H1 (cell line): ENCODE data around the gene SRR. TPM values are rescaled to one million over a fixed set of nuclear protein-coding genes. Genes with fewer than 3 reads are reported as not detected.

Source experiments
- CTCF ChIA-PET: fragments of 300-600 bp; sonication (Branson Sonifier 250); formaldehyde crosslinking; loops from one replicate; lab custom pipeline; 2021; ENCODE audit not compliant: partially characterized antibody; lab: Charles Lee
- POLR2A ChIA-PET: fragments of 300-600 bp; sonication (Branson Sonifier 250); formaldehyde crosslinking; loops from one replicate; lab custom pipeline; 2021; ENCODE audit warnings: inconsistent platforms; ENCODE audit not compliant: partially characterized antibody; lab: Charles Lee
- DNase-seq, 2 experiments: peaks; one replicate each; pipeline versions ENCODE4 v3.0.0 to v3.0.0-alpha.2; 2010 to 2022; ENCODE audit warnings: low spot score in 2 of 2, low read depth in 1 of 2, mixed read lengths in 1 of 2
- FAIRE-seq: peaks from 2 replicates; lab custom pipeline; 2011; peaks lifted over from hg19 to GRCh38; lab: Jason Lieb, UNC
- H2AFZ ChIP-seq: 2 replicates; pipeline ENCODE4 v1.8.1; 2012; ENCODE audit warnings: low read length, inconsistent platforms
- H2AK5ac ChIP-seq: 2 replicates; pipeline ENCODE4 v1.6.1; 2013; ENCODE audit warnings: low read depth, low read length
- H2BK120ac ChIP-seq: replicated peaks from 2 replicates; pipeline ENCODE3; 2013; ENCODE audit warnings: low read depth, low read length, inconsistent platforms
- H2BK12ac ChIP-seq: 2 replicates; pipeline ENCODE4 v1.6.1; 2013; ENCODE audit warnings: low read depth, low read length
- H2BK15ac ChIP-seq: 2 replicates; pipeline ENCODE4 v1.6.1; 2013; ENCODE audit warnings: low read length
- H2BK20ac ChIP-seq: 2 replicates; pipeline ENCODE4 v1.6.1; 2013; ENCODE audit warnings: low read length
- H2BK5ac ChIP-seq: 2 replicates; pipeline ENCODE4 v1.6.1; 2013; ENCODE audit warnings: low read depth, low read length
- H3K14ac ChIP-seq: 2 replicates; pipeline ENCODE4 v1.6.1; 2013; ENCODE audit warnings: inconsistent platforms; ENCODE audit not compliant: insufficient read length
- H3K18ac ChIP-seq: 2 replicates; pipeline ENCODE4 v1.6.1; 2013; ENCODE audit warnings: low read length; ENCODE audit errors: extremely low read depth
- H3K23ac ChIP-seq: 2 replicates; pipeline ENCODE4 v1.6.1; 2013; ENCODE audit warnings: inconsistent platforms; ENCODE audit not compliant: insufficient read length
- H3K23me2 ChIP-seq: 2 replicates; pipeline ENCODE4 v1.6.1; 2013; ENCODE audit warnings: low read depth, low read length
- H3K27ac ChIP-seq: 2 replicates; pipeline ENCODE4 v1.6.1; 2011; ENCODE audit warnings: low read depth, low read length, inconsistent platforms
- H3K27me3 ChIP-seq, 4 experiments: replicated peaks in 1 of 4; 1 replicate in 1 of 4; 2 replicates in 3 of 4; pipeline versions ENCODE4 v1.6.1 to v1.8.1; 2011 to 2013; ENCODE audit warnings: low read length in 3 of 4, mild to moderate bottlenecking in 3 of 4, inconsistent platforms in 2 of 4, mixed read lengths in 2 of 4, moderate library complexity in 1 of 4; ENCODE audit not compliant: control insufficient read depth in 3 of 4, insufficient read depth in 3 of 4; ENCODE audit errors: extremely low read depth in 1 of 4
- H3K36me3 ChIP-seq, 4 experiments: 2 replicates each; pipeline versions ENCODE4 v1.6.1 to v1.8.1; 2011 to 2013; ENCODE audit warnings: mild to moderate bottlenecking in 4 of 4, low read length in 3 of 4, moderate library complexity in 2 of 4, control low read depth in 1 of 4, inconsistent platforms in 1 of 4; ENCODE audit not compliant: insufficient read depth in 4 of 4, control insufficient read depth in 2 of 4
- H3K4ac ChIP-seq: replicated peaks from 2 replicates; pipeline ENCODE3; 2013; ENCODE audit warnings: low read length, low read depth, mixed read lengths, inconsistent platforms; ENCODE audit not compliant: insufficient read length
- H3K4me1 ChIP-seq, 4 experiments: replicated peaks in 1 of 4; 1 replicate in 1 of 4; 2 replicates in 3 of 4; pipeline versions ENCODE4 v1.6.1 to v1.8.1; 2011 to 2013; ENCODE audit warnings: low read length in 3 of 4, inconsistent platforms in 2 of 4, mixed read lengths in 1 of 4; ENCODE audit not compliant: insufficient read depth in 4 of 4, control insufficient read depth in 3 of 4
- H3K4me2 ChIP-seq, 2 experiments: 2 replicates each; pipeline versions ENCODE4 v1.6.1 to v1.8.1; 2011 to 2013; ENCODE audit warnings: low read depth in 2 of 2, low read length in 2 of 2, control low read depth in 1 of 2, inconsistent platforms in 1 of 2, mild to moderate bottlenecking in 1 of 2; ENCODE audit not compliant: insufficient read depth in 1 of 2
- H3K4me3 ChIP-seq, 4 experiments: fragments of 200-600, 300-600 bp in 1 of 4; sonication (generic), shearing (Covaris generic), sonication (Bioruptor Twin) in 1 of 4; 2 replicates each; pipeline versions ENCODE4 v1.5.1 to v1.8.1; 2011 to 2016; ENCODE audit warnings: low read length in 4 of 4, low read depth in 3 of 4, control low read depth in 2 of 4, inconsistent platforms in 2 of 4, mild to moderate bottlenecking in 2 of 4, mixed read lengths in 1 of 4, moderate library complexity in 1 of 4; ENCODE audit not compliant: insufficient read depth in 2 of 4; ENCODE audit errors: extremely low read depth in 1 of 4
- H3K56ac ChIP-seq: replicated peaks from 2 replicates; pipeline ENCODE3; 2013; ENCODE audit warnings: low read depth, mild to moderate bottlenecking, mixed read lengths, low read length, inconsistent platforms; ENCODE audit not compliant: insufficient read length
- H3K79me1 ChIP-seq: 2 replicates; pipeline ENCODE4 v1.6.1; 2013; ENCODE audit warnings: low read depth, low read length, control low read depth
- H3K79me2 ChIP-seq, 2 experiments: 2 replicates each; pipeline versions ENCODE4 v1.6.1 to v1.8.1; 2012 to 2013; ENCODE audit warnings: low read length in 2 of 2, mild to moderate bottlenecking in 2 of 2, inconsistent platforms in 1 of 2; ENCODE audit not compliant: insufficient read depth in 2 of 2, control insufficient read depth in 1 of 2
- H3K9ac ChIP-seq, 4 experiments: replicated peaks in 1 of 4; 1 replicate in 1 of 4; 2 replicates in 3 of 4; pipeline versions ENCODE4 v1.6.1 to v1.8.1; 2011 to 2013; ENCODE audit warnings: low read depth in 3 of 4, low read length in 3 of 4, control low read depth in 2 of 4, mild to moderate bottlenecking in 2 of 4, moderate library complexity in 2 of 4, inconsistent platforms in 1 of 4; ENCODE audit errors: extremely low read depth in 1 of 4
- H3K9me3 ChIP-seq, 2 experiments: 2 replicates each; pipeline versions ENCODE4 v1.6.1 to v1.8.1; 2012 to 2013; ENCODE audit warnings: mild to moderate bottlenecking in 2 of 2, moderate library complexity in 2 of 2, control low read depth in 1 of 2, inconsistent platforms in 1 of 2, low read depth in 1 of 2, low read length in 1 of 2, mixed read lengths in 1 of 2; ENCODE audit not compliant: insufficient read depth in 2 of 2
- H4K20me1 ChIP-seq, 2 experiments: replicated peaks in 1 of 2; 2 replicates each; pipeline versions ENCODE3 to v1.8.1; 2011 to 2013; ENCODE audit warnings: inconsistent platforms in 2 of 2, low read length in 2 of 2, mild to moderate bottlenecking in 1 of 2; ENCODE audit not compliant: insufficient read depth in 2 of 2, control insufficient read depth in 1 of 2
- H4K5ac ChIP-seq: 2 replicates; pipeline ENCODE4 v1.6.1; 2013; ENCODE audit warnings: low read length, low read depth, mixed read lengths, inconsistent platforms; ENCODE audit not compliant: insufficient read length
- H4K8ac ChIP-seq: 2 replicates; pipeline ENCODE4 v1.8.0; 2013; ENCODE audit warnings: mild to moderate bottlenecking, moderate library complexity, low read length, inconsistent platforms; ENCODE audit not compliant: insufficient read depth; ENCODE audit errors: extremely low read depth
- H4K91ac ChIP-seq: replicated peaks from 2 replicates; pipeline ENCODE3; 2013; ENCODE audit warnings: low read length, mixed read lengths, inconsistent platforms; ENCODE audit not compliant: insufficient read length
- RNF2 ChIP-seq: fragments of 200-900, 300-1000 bp; sonication (generic); IDR thresholded peaks from 2 replicates; pipeline ENCODE4 v1.7.1; 2016; ENCODE audit warnings: borderline replicate concordance, low read depth, mild to moderate bottlenecking, antibody characterized with exemption, low read length; ENCODE audit not compliant: poor library complexity, severe bottlenecking; ENCODE audit errors: missing control alignments
- TAF7 ChIP-seq: optimal IDR thresholded peaks from 2 replicates; pipeline ENCODE3; 2011; ENCODE audit warnings: low read depth, mild to moderate bottlenecking, inconsistent platforms, low read length, moderate library complexity, borderline replicate concordance
- TCF12 ChIP-seq: IDR thresholded peaks from 2 replicates; pipeline ENCODE4 v1.6.1; 2011; ENCODE audit warnings: low read depth, mild to moderate bottlenecking, low read length
- WGBS, 2 experiments: shearing (Covaris generic) in 1 of 2; methylation state at CpG; one replicate each; pipeline versions ENCODE4 v1.1.6 to v1.1.7; 2013 to 2015; ENCODE audit warnings: low lambda C conversion rate in 2 of 2, mixed read lengths in 2 of 2, inconsistent platforms in 1 of 2, low coverage in 1 of 2, missing lambda C conversion rate in 1 of 2; ENCODE audit not compliant: insufficient replicate concordance in 2 of 2, insufficient coverage in 1 of 2, insufficient read length in 1 of 2; ENCODE audit errors: extremely low coverage in 1 of 2, missing lambda C conversion rate in 1 of 2; 5-methylcytosine and 5-hydroxymethylcytosine counted together
- polyA plus RNA-seq, 7 experiments: library from polyadenylated mRNA; depleted of rRNA in 3 of 7; stranded (reverse) in 5 of 7; unstranded in 2 of 7; fragments of >200 nt in 5 of 7; fragments of 200-250 nt in 2 of 7; gene quantifications; 1 replicate in 5 of 7; 2 replicates in 1 of 7; 4 replicates in 1 of 7; pipeline versions ENCODE4 v1.2.1 to v1.2.3, GENCODE V29; 2011 to 2013; ENCODE audit warnings: missing spikeins in 2 of 7, mixed read lengths in 2 of 7
- total RNA-seq: library from RNA; stranded (reverse); fragmentation: NEBNext Ultra II Directional; extraction: Animal tissue kit (Norgen Biotek cat#: 25700); gene quantifications from 2 replicates; pipeline ENCODE4 v1.2.1, GENCODE V29; 2021

SRR gene
- total and polyA plus RNA-seq, 2 of the 8 experiments (the other 6 are each of a cell fraction or from before 2014, with no cell fraction given) = 3.6 to 4.5 TPM

- CTCF ChIA-PET = interaction anchor here (0.5 to 13.4 kb wide), 15 partner anchors 8 to 1546 kb away, joined by 3 to 209 read pairs (median 4); no protein-coding TSS in a partner anchor
- FAIRE-seq = no peak
- H3K23me2 ChIP-seq = no peaks in the 10 kb centered on the region
- no peak overlapping the region for H4K5ac ChIP-seq
- H2BK12ac ChIP-seq = no peak overlapping the region
- peaks cover 0 to 16% (median 4%) of the 10 kb centered on the region in 4 experiments; a peak in 4 of 8 replicates for H3K36me3 ChIP-seq
- H2BK120ac ChIP-seq = no peak overlapping the region
- H3K79me1 ChIP-seq = no peaks in the 10 kb centered on the region
- H2BK5ac ChIP-seq = no peak overlapping the region
- no peak for DNase-seq
- H3K79me2 ChIP-seq = no peaks in the 10 kb centered on the region
- no peak overlapping the region for H2AK5ac ChIP-seq
- no peaks in the 10 kb centered on the region for H3K27me3 ChIP-seq
- no peaks in the 10 kb centered on the region for H3K9me3 ChIP-seq
- H3K23ac ChIP-seq = no peak overlapping the region
- H3K18ac ChIP-seq = no peak overlapping the region
- POLR2A ChIA-PET = interaction anchor here (0.6 to 5.7 kb wide), 9 partner anchors 8 to 342 kb away, joined by 3 to 34 read pairs (median 4); partner anchors contain the start of genes MNT, SGSM2 and TSR1
- no peak overlapping the region for H3K4me2 ChIP-seq
- H3K14ac ChIP-seq = no peak overlapping the region
- H2BK20ac ChIP-seq = no peak overlapping the region
- no peak overlapping the region for H3K9ac ChIP-seq
- H4K8ac ChIP-seq = no peak overlapping the region
- H2AFZ ChIP-seq = no peak overlapping the region
- H3K4me1 ChIP-seq = peaks cover 0 to 12% (median 5%) of the 10 kb centered on the region in 4 experiments; a peak in 4 of 7 replicates
- no peak overlapping the region for H3K4ac ChIP-seq
- no peak overlapping the region for H3K56ac ChIP-seq
- 87% methylated on average over 8 of the region's 8 CpGs; no CpG with 5 or more reads in 1 of the 2 experiments for WGBS, 2 experiments
- H2BK15ac ChIP-seq = no peak overlapping the region
- no peak overlapping the region for H3K4me3 ChIP-seq
- no peak overlapping the region for H3K27ac ChIP-seq
- H4K91ac ChIP-seq = no peak overlapping the region
- peaks cover 2% of the 10 kb centered on the region in 2 experiments for H4K20me1 ChIP-seq
- TF ChIP-seq TAF7 = no peak
- no peak for TF ChIP-seq RNF2
- no peak for TF ChIP-seq TCF12
These were observed 64.6 kb downstream of the SRR start for GRCh38 chr17:2368359-2368758.
